OCI-LY3 (cell line): ENCODE measurements around the gene URI1.

Experiments used
- CTCF ChIP-seq: fragments of 200-600, 300-600 bp; sonication (generic); IDR thresholded peaks from 2 replicates; pipeline ENCODE4 v1.5.1; 2014; ENCODE audit warnings: antibody characterized with exemption, low read length, low read depth
- EZH2phosphoT487 ChIP-seq: fragments of 200-600 bp; shearing (Covaris generic); IDR thresholded peaks from 2 replicates; pipeline ENCODE4 v1.6.1; 2018; ENCODE audit warnings: antibody characterized with exemption, mixed run types, low read depth

- TF ChIP-seq CTCF (no peak), EZH2phosphoT487 (no peak)
Measured at GRCh38 chr19:30014770-30015169, 72.7 kb downstream of the URI1 start.
